ENCODE results near the gene SHISAL1.
"Not testable (repeated sequence)": the region's sequence is repeated elsewhere in the genome, so short reads cannot be mapped to it uniquely, and the experiment has no call there.

SHISAL1 gene

DNA sequence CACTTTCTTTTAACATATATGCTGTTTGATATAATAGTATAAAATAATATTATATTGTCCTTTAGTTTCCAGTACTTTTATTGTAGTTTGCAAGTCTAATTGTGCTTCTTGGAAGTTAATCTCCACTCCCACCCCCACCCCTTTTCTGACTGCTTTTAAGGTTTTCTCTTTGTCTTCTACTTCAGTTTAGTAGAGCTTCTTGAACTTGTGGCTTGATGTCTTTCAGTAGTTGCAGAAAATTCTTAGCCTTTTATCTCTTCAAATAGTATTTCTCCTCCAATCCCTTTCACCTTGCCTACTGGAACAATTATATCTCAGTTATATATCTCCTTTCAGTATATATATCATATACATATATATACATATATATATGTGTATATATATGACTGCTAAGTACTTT, 75.5 kb downstream of the SHISAL1 start:
- Mint-ChIP-seq H3K4me1 (no peaks in the 10 kb centered on the region), H3K4me3 (no peak overlapping the region), H3K27me3 (peaks cover 25% of the 10 kb centered on the region), H3K9me3 (no peaks in the 10 kb centered on the region), H3K27ac (no peak overlapping the region)
- DNase-seq (no peak), ATAC-seq (no peak)

DNA sequence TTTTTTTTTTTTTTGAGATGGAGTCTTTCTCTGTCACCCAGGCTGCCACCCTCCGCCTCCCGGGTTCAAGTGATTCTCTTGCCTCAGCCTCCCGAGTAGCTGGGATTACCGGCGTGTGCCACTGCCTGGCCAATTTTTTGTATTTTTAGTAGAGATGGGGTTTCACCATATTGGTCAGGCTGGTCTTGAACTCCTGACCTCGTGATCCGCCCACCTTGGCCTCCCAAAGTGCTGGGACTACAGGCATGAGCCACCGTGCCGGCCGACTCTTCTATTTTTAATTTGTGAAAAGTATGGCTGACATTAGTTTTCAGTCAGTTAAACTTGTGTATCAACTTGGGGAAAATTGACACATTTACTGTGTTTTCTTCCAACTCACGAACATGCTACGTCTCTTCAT, 78.4 kb downstream of the SHISAL1 start:
- DNase-seq, H3K4me1 Mint-ChIP-seq, ATAC-seq, H3K4me3 Mint-ChIP-seq, H3K27me3 Mint-ChIP-seq: not testable (repeated sequence)
- Mint-ChIP-seq H3K9me3 (peaks cover 8 to 11% of the 10 kb centered on the region in 2 donors), H3K27ac (peak overlapping the region in 1 of 2 donors; percentile 61)

DNA sequence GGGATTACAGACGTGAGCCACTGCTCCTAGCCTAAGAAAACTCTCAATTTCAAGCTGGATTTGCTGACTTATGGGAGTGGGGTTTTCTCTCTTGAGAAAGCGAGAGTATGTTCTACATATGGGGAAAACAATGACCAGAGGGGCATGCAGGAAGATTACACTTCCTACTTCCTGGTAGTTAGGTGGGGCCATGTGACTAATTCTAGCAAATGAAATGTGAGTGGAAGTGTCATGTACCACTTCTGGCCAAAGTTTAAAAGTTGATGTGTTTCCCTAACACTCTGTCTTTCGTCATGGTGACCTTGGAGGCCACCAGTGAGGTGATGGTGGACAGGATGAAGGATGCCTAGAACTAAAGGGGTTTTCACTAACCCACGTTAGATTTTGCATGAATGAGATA, 81.5 kb downstream of the SHISAL1 start:
- H3K27ac Mint-ChIP-seq, result no peak overlapping the region
- H3K4me1 Mint-ChIP-seq, result no peaks in the 10 kb centered on the region
- H3K4me3 Mint-ChIP-seq, result no peak overlapping the region
- peaks cover 11 to 20% of the 10 kb centered on the region in 2 donors for H3K9me3 Mint-ChIP-seq
- no peak for DNase-seq
- no peak for ATAC-seq
- H3K27me3 Mint-ChIP-seq, result peaks cover 3% of the 10 kb centered on the region

DNA sequence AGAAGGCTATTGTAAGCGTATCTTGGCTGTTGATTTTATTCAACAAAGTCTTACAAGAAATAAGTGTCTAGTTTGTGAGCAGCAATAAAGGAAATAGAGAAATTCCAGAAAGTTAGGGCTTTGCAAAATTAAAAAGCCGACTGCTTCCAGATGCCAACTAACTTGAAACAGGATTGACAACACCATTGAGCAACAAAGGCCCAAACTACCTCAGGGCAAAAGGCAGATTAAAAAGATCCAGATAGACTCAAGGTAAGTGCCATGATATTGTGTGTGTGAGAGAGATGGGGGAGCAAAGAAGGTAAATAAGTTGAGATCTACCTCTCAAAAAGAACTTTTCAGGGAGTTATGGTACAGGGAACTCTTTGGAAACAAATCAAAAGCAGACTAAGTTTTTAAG, 82.9 kb downstream of the SHISAL1 start:
- H3K4me1 Mint-ChIP-seq, result no peaks in the 10 kb centered on the region
- DNase-seq, result no peak
- no peak for ATAC-seq
- no peak overlapping the region for H3K27ac Mint-ChIP-seq
- no peak overlapping the region for H3K4me3 Mint-ChIP-seq
- H3K9me3 Mint-ChIP-seq, result peaks cover 11 to 20% of the 10 kb centered on the region in 2 donors
- peaks cover 17% of the 10 kb centered on the region for H3K27me3 Mint-ChIP-seq

DNA sequence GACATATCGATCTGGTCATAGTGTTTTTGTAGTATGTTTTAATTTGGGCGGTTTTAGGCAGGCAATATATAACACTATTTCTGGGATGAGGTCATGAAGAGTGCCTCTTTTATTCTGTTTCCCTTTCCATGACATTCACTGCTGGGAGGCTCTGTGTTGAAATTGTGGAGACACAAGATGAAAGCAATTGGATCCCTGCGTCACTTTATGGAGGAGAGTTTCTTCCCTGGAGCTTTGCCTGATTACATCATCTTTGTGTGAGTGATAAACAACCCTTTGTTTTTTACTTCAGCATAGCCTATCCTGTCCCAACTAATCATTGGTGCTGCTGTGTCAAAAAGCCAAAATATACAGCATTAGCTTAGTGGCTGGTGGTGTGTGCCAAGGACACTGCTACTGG, 83.4 kb downstream of the SHISAL1 start:
- no peak for DNase-seq
- H3K27ac Mint-ChIP-seq, result no peak overlapping the region
- peaks cover 18% of the 10 kb centered on the region for H3K27me3 Mint-ChIP-seq
- ATAC-seq, result no peak
- H3K9me3 Mint-ChIP-seq, result peaks cover 11 to 20% of the 10 kb centered on the region in 2 donors
- no peaks in the 10 kb centered on the region for H3K4me1 Mint-ChIP-seq
- H3K4me3 Mint-ChIP-seq, result no peak overlapping the region

DNA sequence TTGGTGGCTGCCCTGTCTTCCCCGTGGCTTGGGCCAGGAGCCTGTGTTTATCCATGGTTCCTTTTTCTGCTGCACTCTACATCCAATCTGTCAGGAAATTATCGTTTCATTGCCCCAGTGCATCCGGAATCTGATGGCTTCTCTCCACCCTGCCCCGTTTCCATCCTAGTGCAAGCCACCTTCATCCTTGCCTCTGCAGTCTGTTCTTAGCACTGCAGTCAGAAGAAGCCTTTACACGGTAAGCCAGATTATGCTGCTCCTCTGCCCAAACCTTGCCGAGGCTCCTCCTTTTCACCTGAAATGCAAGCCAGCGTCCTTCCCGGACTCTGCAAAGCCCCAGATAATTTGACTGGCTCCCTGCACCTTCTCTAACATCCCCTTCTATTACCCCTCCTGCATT, 86.9 kb downstream of the SHISAL1 start:
- peaks cover 18% of the 10 kb centered on the region for H3K27me3 Mint-ChIP-seq
- peaks cover 11 to 16% of the 10 kb centered on the region in 2 donors for H3K9me3 Mint-ChIP-seq
- no peak overlapping the region for H3K27ac Mint-ChIP-seq
- H3K4me3 Mint-ChIP-seq, result no peak overlapping the region
- H3K4me1 Mint-ChIP-seq, result no peaks in the 10 kb centered on the region
- no peak for ATAC-seq
- DNase-seq, result no peak

DNA sequence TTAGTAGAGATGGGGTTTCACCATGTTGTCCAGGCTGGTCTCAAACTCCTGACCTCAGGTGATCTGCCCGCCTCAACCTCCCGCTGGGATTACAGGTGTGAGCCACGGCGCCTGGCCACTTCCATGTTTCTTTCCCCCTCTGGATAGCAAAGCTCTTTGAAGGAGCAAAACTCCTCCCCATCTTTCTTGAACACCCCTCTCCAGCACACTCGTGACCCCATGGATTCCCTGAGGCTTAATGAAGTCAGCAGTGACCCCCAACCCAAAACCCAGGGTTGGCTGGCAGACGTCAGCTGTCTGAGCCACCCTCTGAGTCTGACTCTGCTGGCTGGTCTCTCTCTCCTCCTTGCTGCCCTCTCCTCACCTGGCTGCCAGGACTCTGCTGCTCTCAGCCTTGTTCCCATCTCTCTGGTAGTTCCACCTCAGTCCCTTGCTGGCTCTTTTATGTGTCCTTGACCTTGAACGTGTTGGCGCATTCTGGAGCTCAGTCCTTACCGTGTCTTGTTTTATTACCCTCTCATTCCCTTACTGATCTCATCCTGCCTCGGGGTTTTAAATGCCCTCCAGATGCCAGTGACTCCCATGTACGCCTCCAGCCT, 87.6 kb downstream of the SHISAL1 start:
- peaks cover 18% of the 10 kb centered on the region for H3K27me3 Mint-ChIP-seq

DNA sequence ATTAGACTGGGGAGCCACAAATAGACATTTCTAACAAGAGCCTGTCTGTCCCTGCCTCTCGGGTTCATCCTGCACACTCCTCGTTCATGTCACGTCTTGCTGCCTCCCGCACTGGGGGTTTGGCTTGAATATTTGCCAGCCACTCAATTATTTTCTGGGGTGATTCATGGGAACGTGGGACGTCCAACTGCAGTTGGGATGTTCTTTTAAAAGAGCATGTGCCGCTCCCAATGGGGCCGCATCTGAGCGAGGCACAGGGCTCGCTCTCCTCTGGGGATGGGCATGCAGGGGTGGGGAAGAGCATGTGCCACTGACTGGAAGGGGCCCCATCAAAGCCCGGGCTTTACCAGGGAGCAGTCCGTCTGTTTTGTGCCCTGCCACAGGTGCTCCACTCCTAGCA, 88.6 kb downstream of the SHISAL1 start:
- H3K9me3 Mint-ChIP-seq, result peaks cover under 1 to 7% of the 10 kb centered on the region in 2 donors
- peaks cover 18% of the 10 kb centered on the region for H3K27me3 Mint-ChIP-seq
- ATAC-seq (no peak), DNase-seq (peak in 1 of 2 donors; percentile 4)
- H3K4me1 Mint-ChIP-seq, result no peaks in the 10 kb centered on the region
- no peak overlapping the region for H3K4me3 Mint-ChIP-seq
- H3K27ac Mint-ChIP-seq, result no peak overlapping the region

More for the DNA sequence above, 87.6 kb downstream of the SHISAL1 start:
- peak in 1 of 2 donors; percentile 2 for DNase-seq
- H3K4me1 Mint-ChIP-seq, result no peaks in the 10 kb centered on the region
- peaks cover 11 to 16% of the 10 kb centered on the region in 2 donors for H3K9me3 Mint-ChIP-seq
- ATAC-seq, result no peak
- no peak overlapping the region for H3K27ac Mint-ChIP-seq
- H3K4me3 Mint-ChIP-seq, result no peak overlapping the region

DNA sequence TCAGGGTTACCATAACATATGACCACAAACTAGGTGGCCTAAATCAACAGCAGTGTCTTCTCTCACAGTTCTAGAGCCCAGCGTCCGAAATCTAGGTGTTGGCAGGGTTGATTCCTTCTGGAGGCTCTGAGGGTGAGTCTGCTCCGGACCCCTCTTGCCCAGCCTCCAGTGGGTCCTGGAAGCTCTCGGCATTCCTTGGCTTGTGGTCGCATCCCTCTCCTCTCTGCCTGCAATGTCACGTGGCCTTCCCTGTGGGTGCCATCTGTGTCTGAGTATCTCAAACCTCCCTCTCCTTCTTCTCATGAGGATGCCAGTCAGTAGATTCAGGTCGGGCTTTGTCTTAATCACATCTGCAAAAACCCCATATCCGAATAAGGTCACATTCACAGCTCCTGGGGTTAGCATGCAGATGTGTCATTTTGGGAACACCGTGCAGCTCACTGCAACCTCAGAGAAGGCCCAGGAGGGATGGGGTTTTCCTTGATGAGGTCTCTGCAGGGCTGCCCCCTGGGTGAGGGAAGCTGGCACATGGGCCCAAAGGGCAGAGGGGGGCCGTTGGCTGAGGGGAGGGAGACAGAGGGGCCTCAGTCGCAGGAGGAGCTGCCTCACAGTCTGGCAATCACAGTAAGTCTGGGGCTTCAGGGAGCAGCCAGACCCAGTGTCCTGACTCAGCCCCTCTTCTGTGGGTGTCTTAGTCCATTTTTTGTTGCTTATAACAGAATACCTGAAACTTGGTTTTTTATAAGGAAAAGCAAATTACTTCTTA, 90.9 kb downstream of the SHISAL1 start:
- ATAC-seq, result no peak
- peak in 1 of 2 donors; percentile 7 for DNase-seq
- Mint-ChIP-seq H3K4me1 (no peaks in the 10 kb centered on the region), H3K27ac (no peak overlapping the region), H3K27me3 (peaks cover 18% of the 10 kb centered on the region), H3K4me3 (no peak overlapping the region), H3K9me3 (no peaks in the 10 kb centered on the region)

DNA sequence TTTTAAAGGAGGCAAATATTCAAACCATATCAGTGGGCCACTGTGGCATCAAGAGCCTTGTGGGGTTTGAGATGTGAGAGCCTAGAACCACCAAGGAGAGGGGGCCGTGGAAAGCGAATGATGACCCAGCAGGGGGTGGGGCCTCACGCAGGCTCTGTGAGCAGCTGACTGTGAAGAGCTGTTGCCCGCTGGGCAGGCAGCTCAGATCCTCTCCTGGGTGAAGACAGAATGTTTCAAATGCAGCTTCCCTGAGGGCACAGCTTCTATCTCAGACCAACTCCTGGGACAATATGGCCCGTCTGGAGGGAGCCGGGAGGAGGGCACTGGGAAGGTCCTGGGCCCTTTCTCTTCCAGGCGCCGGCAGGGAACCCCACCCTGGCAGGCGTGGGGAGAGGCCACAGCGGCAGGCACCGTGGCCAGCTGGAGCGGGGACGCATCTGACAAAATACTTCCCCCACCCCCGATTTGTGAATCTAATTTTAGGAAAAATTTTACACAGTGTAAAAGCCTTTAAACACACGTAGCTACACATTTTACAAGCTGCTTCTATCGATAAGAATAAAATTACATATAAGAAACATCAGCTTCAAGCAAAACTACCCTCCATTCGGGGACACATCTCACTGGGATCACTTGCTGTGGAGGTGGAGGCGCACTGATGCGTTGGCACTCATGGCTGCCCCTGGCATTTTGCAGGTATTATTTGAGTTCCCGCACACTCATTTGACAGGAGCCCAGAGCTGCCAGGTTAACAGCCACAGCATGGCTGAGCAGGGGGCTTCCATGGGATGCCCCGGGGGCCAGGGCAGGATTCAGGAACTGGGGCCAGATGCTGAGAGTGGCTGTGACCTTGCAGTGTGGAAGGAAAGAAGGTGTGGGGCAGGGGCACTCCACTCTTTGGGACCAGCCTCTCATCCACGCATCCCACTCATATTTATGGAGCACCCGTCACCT, 91.7 kb downstream of the SHISAL1 start:
- no peak overlapping the region for H3K4me3 Mint-ChIP-seq
- peaks cover 13% of the 10 kb centered on the region for H3K27me3 Mint-ChIP-seq
- no peak overlapping the region for H3K27ac Mint-ChIP-seq
- ATAC-seq (no peak), DNase-seq (no peak)
- H3K4me1 Mint-ChIP-seq, result no peaks in the 10 kb centered on the region
- H3K9me3 Mint-ChIP-seq, result no peaks in the 10 kb centered on the region

DNA sequence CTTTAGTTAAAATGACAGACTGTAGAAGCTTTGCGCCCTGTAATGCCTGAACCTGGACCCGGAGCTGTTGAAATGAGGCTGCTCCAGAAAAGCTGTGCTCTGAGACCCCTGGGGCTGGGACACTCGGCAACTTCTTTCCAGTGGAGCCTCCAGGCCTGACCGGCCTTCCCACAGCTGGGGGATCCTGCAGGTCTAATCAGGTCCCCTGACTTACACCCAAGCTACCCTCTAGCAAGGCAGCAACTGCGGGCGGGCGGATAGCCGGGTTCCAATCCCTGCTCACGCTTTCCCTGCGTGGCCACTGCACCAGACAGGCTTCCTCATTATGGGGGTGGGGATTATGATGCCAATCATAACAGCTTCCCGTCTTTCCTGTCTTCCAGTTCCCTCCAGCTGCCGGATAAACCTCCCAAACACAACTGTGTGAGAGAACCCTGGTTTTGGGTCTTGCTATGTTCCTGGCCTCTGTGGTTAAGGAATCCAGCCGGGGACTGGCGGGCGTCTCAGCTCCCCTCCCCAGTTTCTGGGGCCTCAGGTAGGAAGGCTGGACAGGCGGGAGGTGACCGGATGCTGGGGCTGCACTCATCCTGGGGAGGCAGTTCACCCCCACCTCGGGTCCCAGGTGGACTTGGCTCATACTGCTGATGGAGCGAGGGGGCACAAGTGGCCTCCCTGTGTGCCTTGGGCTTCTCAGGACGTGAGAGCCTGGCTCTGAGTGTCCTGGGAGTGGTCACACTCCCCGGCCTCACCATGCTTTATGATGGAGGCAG, 93.5 kb downstream of the SHISAL1 start:
- Mint-ChIP-seq H3K27me3 (no peaks in the 10 kb centered on the region), H3K4me1 (no peaks in the 10 kb centered on the region), H3K9me3 (no peaks in the 10 kb centered on the region), H3K27ac (no peak overlapping the region), H3K4me3 (no peak overlapping the region)
- ATAC-seq (no peak), DNase-seq (no peak)

DNA sequence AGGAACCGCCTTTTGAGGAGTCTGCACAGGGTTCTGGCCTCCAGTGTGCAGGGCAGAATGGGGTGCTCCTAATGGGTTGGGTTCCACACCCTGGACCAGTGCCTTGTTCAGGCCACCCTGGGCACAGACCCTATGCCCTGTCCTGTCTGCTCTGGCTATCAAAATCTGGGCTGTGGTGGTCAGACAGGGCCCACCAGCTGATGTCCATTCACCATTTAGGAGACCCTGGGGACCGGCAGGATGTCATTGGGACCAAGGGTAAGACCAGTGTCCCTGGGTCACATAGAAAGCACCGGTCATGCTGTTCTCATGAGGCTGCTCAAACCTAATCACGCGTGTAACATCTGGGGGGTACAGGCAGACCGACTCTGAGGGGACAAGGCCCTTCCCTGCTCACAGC, 94.7 kb downstream of the SHISAL1 start:
- H3K9me3 Mint-ChIP-seq, result no peaks in the 10 kb centered on the region
- H3K4me1 Mint-ChIP-seq, result no peaks in the 10 kb centered on the region
- H3K27ac Mint-ChIP-seq, result no peak overlapping the region
- no peaks in the 10 kb centered on the region for H3K27me3 Mint-ChIP-seq
- DNase-seq (no peak), ATAC-seq (no peak)
- H3K4me3 Mint-ChIP-seq, result no peak overlapping the region

DNA sequence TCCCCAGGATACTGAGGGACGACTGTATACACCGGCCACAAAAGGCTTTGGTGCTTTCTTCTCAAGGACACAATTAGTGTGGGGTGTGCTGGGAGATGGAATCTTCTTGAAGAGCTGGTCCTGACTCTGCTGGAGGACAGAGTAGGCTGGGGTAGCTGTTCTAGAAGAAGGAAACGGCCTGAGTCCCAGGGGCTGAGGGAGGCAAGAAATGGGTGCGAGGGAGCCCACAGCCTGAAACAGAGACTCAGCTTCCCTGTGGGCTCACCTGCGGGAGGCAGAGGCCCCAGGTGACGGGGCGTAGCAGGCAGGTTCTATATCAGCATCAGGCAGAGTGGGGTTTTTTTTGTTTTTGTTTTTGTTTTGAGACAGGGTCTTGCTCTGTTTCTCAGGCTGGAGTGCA, 95.4 kb downstream of the SHISAL1 start:
- no peak for DNase-seq
- Mint-ChIP-seq H3K27ac (no peak overlapping the region), H3K9me3 (no peaks in the 10 kb centered on the region), H3K27me3 (no peaks in the 10 kb centered on the region), H3K4me3 (no peak overlapping the region), H3K4me1 (no peaks in the 10 kb centered on the region)
- no peak for ATAC-seq

DNA sequence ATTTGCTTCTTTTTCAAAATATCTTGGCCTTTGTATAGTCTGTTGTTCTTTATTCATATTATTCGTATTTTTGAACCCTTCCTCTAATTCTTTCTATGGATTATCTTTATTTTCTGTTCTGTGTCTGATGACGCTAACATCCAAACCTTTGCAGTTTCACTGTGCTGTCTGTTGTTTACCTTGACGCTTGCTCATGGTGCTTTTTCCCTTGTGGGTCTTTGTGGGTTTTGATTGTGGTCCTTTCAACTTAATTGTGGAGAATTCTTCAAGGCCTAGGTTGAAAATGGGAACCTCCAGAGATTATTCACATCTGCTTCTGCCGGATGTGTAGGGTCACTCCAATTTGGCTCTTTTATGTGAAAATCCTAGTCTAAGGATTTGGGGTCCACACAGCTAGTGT, 97.5 kb downstream of the SHISAL1 start:
- Mint-ChIP-seq H3K27me3 (no peaks in the 10 kb centered on the region), H3K9me3 (peaks cover 8 to 10% of the 10 kb centered on the region in 2 donors), H3K4me1 (peaks cover 6% of the 10 kb centered on the region), H3K27ac (no peak overlapping the region), H3K4me3 (no peak overlapping the region)
- DNase-seq (no peak), ATAC-seq (no peak)

DNA sequence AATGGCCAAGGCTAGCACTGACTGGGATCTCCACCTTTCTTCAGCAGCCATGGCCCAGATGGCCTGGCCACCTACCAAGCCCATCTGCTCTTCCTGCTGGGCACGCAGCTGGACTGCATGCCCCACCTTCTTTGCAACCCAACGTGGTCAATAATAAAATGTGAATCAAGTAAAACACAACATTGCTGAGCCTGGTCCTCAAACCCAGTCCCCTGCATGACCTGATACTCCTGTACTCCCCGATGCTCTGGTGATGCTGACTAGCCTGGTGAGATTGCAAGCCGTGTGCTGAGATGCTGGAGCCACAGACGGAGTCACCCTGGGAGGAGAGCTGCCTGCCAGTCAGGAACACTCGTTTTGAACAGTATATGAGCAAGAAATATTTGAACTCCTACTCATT, 98.0 kb downstream of the SHISAL1 start:
- peaks cover 10 to 15% of the 10 kb centered on the region in 2 donors for H3K9me3 Mint-ChIP-seq
- H3K4me1 Mint-ChIP-seq, result peaks cover 6% of the 10 kb centered on the region
- no peak overlapping the region for H3K4me3 Mint-ChIP-seq
- no peak overlapping the region for H3K27ac Mint-ChIP-seq
- ATAC-seq (no peak), DNase-seq (no peak)
- H3K27me3 Mint-ChIP-seq, result no peaks in the 10 kb centered on the region

All from stimulated activated naive CD8-positive, alpha-beta T cell treated with anti-CD3 and anti-CD28 coated beads, Interleukin-15, amount 100 ng/mL, for 72 hours (primary cell).